Gastrocnemius medialis (tissue), 4 donors: Measurements from ENCODE around the gene GAB1. TPM values are rescaled to one million over a fixed set of nuclear protein-coding genes. Genes with fewer than 3 reads are reported as not detected.

Source experiments
- ATAC-seq, 2 donors: fragments of 150-250 bp; one replicate each; pipeline ENCODE4 v1.9.1; 2016
- DNase-seq, 2 donors: peaks; one replicate each; pipeline ENCODE4 v3.0.0-alpha.2; 2019
- H3K27ac ChIP-seq, 4 donors: fragments of 200-600 bp; sonication (generic); 1 replicate in 1 of 4; 2 replicates in 3 of 4; pipeline ENCODE4 v1.5.1; 2016 to 2018; ENCODE audit warnings: mild to moderate bottlenecking in 2 of 4, moderate library complexity in 1 of 4
- H3K27me3 ChIP-seq, 3 donors: fragments of 200-600 bp; sonication (generic) in 2 of 3; 1 replicate in 1 of 3; 2 replicates in 2 of 3; pipeline versions ENCODE4 v1.5.1 to v1.6.0; 2016 to 2019; ENCODE audit warnings: mild to moderate bottlenecking in 1 of 3, moderate library complexity in 1 of 3
- H3K36me3 ChIP-seq, 2 donors: fragments of 200-600 bp; sonication (generic) in 1 of 2; one replicate each; pipeline ENCODE4 v1.5.1; 2017 to 2018
- H3K4me1 ChIP-seq, 2 donors: fragments of 200-600 bp; sonication (generic) in 1 of 2; one replicate each; pipeline ENCODE4 v1.5.1; 2016 to 2017; ENCODE audit warnings: mild to moderate bottlenecking in 2 of 2
- H3K4me3 ChIP-seq, 4 donors: fragments of 200-600 bp; sonication (generic) in 3 of 4; 1 replicate in 1 of 4; 2 replicates in 3 of 4; pipeline ENCODE4 v1.5.1; 2016 to 2019; ENCODE audit warnings: mild to moderate bottlenecking in 2 of 4
- H3K9me3 ChIP-seq, 3 donors: fragments of 200-600 bp; sonication (generic) in 2 of 3; 1 replicate in 1 of 3; 2 replicates in 2 of 3; pipeline ENCODE4 v1.5.1; 2016 to 2019
- POLR2A ChIP-seq, 2 donors: fragments of 450-650 bp; IDR thresholded peaks; one replicate each; pipeline ENCODE4 v1.6.1; 2017; ENCODE audit warnings: antibody characterized with exemption in 2 of 2, mild to moderate bottlenecking in 2 of 2, moderate library complexity in 2 of 2
- in situ Hi-C, 4 donors: fragments of 200-750 bp; cut with MboI; loops; one replicate each; pipeline versions ENCODE4 v1.15.0 to v1.8.0; 2017; ENCODE audit warnings: low sequenced_read_pairs in 4 of 4
- intact Hi-C: fragments of 100-400 bp; cut with DNase I; formaldehyde crosslinking; loops from one replicate; pipeline ENCODE4 v1.15.1; 2023; ENCODE audit warnings: low total_unique reads
- total RNA-seq, 4 donors: library from RNA; depleted of rRNA; stranded (reverse); fragments of >200 nt; gene quantifications; one replicate each; pipeline versions ENCODE4 v1.1.0 to v1.2.3, GENCODE V29; 2016
- TF ChIP-seq, protein P1 (sequence below), 5 experiments: fragments of 450-650 bp in 3 of 5; fragments of 200-600 bp in 2 of 5; sonication (generic) in 2 of 5; IDR thresholded peaks in 4 of 5; conservative IDR thresholded peaks in 1 of 5; 1 replicate in 4 of 5; 2 replicates in 1 of 5; pipeline ENCODE4 v1.5.1; 2016 to 2019; ENCODE audit warnings: antibody characterized with exemption in 5 of 5, mild to moderate bottlenecking in 3 of 5, moderate library complexity in 3 of 5

Gene GAB1
- total RNA-seq, 4 donors from 2014 or later: 11.4 to 27.9 (median 26.6) TPM

GRCh38 chr4:143435955-143436354, 99.3 kb downstream of the GAB1 start:
- Histone ChIP-seq H3K4me1 (peaks cover 0 to 7% of the 10 kb centered on the region in 2 donors), H3K36me3 (peaks cover 0 to 31% of the 10 kb centered on the region in 2 donors), H3K9me3 (no peaks in the 10 kb centered on the region), H3K4me3 (no peak overlapping the region), H3K27ac (no peak overlapping the region), H3K27me3 (no peaks in the 10 kb centered on the region)
- intact Hi-C loops (no loop called here), in situ Hi-C loops (no loop called here)
- DNase-seq (no peak), ATAC-seq (no peak)
- no peak for TF ChIP-seq POLR2A (IDR thresholded peaks at IDR 0.05)
- TF ChIP-seq, protein P1, sequence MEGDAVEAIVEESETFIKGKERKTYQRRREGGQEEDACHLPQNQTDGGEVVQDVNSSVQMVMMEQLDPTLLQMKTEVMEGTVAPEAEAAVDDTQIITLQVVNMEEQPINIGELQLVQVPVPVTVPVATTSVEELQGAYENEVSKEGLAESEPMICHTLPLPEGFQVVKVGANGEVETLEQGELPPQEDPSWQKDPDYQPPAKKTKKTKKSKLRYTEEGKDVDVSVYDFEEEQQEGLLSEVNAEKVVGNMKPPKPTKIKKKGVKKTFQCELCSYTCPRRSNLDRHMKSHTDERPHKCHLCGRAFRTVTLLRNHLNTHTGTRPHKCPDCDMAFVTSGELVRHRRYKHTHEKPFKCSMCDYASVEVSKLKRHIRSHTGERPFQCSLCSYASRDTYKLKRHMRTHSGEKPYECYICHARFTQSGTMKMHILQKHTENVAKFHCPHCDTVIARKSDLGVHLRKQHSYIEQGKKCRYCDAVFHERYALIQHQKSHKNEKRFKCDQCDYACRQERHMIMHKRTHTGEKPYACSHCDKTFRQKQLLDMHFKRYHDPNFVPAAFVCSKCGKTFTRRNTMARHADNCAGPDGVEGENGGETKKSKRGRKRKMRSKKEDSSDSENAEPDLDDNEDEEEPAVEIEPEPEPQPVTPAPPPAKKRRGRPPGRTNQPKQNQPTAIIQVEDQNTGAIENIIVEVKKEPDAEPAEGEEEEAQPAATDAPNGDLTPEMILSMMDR (IDR thresholded peaks at IDR 0.05 in 4 of 5, conservative IDR thresholded peaks at IDR 0.05 in 1 of 5): no peak

DNA sequence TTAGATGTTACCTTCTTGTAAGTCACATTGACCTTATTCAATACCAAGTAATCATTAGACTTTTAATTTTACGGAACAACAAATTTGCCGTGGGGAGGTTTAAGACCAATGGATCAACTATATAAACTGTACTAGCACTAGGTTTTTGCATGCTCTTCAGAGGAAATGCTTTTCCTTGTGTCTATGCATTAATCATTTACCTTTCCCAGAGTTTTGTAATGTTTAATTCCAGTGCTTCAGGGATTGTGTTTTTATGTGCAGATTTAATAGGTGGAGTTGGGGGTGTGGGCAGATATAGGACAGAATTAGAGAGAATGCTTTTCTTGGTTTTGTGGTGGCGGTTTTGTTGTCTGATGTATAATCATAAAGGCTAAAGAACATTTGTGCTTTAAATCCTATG, 100.8 kb downstream of the GAB1 start:
- Histone ChIP-seq H3K27ac (no peak overlapping the region), H3K36me3 (peaks cover 0 to 31% of the 10 kb centered on the region in 2 donors), H3K4me3 (no peak overlapping the region), H3K4me1 (peaks cover 0 to 16% of the 10 kb centered on the region in 2 donors), H3K9me3 (no peaks in the 10 kb centered on the region), H3K27me3 (no peaks in the 10 kb centered on the region)
- ATAC-seq (no peak), DNase-seq (no peak)
- in situ Hi-C loops: no loop called here
- no peak for TF ChIP-seq POLR2A (IDR thresholded peaks at IDR 0.05)
- TF ChIP-seq, protein P1 (IDR thresholded peaks at IDR 0.05 in 4 of 5, conservative IDR thresholded peaks at IDR 0.05 in 1 of 5): no peak
- intact Hi-C loops: no loop called here

DNA sequence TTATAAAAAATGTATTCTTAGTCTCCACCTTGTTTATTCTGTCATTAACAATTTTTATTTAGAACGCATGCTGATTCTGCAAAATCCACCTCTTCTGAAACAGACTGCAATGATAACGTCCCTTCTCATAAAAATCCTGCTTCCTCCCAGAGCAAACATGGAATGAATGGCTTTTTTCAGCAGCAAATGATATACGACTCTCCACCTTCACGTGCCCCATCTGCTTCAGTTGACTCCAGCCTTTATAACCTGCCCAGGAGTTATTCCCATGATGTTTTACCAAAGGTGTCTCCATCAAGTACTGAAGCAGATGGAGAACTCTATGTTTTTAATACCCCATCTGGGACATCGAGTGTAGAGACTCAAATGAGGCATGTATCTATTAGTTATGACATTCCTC, 101.3 kb downstream of the GAB1 start:
- Histone ChIP-seq H3K27me3 (no peaks in the 10 kb centered on the region), H3K27ac (no peak overlapping the region), H3K9me3 (no peaks in the 10 kb centered on the region), H3K4me1 (peaks cover 0 to 16% of the 10 kb centered on the region in 2 donors), H3K4me3 (no peak overlapping the region), H3K36me3 (peaks cover 0 to 31% of the 10 kb centered on the region in 2 donors)
- intact Hi-C loops: no loop called here
- no peak for ATAC-seq
- TF ChIP-seq, protein P1 (IDR thresholded peaks at IDR 0.05 in 4 of 5, conservative IDR thresholded peaks at IDR 0.05 in 1 of 5): no peak
- TF ChIP-seq POLR2A (IDR thresholded peaks at IDR 0.05): no peak
- in situ Hi-C loops: no loop called here
- no peak for DNase-seq

DNA sequence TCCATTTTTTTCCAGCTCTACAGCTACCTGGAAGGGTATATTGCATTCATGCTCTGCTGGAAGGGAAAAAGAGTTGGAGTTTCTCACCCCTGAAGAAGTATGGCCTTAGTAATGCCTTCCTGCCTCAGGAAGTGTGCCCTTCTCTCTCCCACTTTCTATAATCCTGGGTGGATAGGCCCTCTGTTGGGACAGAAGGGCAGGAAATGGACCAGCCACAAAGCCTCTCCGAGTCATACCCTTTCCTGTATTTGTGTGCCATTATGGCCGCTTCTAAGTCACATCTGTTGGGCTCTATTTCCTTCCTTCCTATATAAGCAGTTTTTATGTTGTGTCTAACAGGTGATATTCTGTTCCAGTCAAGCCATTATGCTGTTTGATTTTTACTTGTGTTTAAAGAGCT, 102.0 kb downstream of the GAB1 start:
- no peak for TF ChIP-seq POLR2A (IDR thresholded peaks at IDR 0.05)
- TF ChIP-seq, protein P1 (IDR thresholded peaks at IDR 0.05 in 4 of 5, conservative IDR thresholded peaks at IDR 0.05 in 1 of 5): no peak
- no peak overlapping the region for H3K4me3 ChIP-seq
- peaks cover 0 to 28% of the 10 kb centered on the region in 2 donors for H3K36me3 ChIP-seq
- in situ Hi-C loops (no loop called here), intact Hi-C loops (no loop called here)
- no peak overlapping the region for H3K27ac ChIP-seq
- peaks cover 4 to 20% of the 10 kb centered on the region in 2 donors for H3K4me1 ChIP-seq
- no peaks in the 10 kb centered on the region for H3K27me3 ChIP-seq
- DNase-seq: no peak
- H3K9me3 ChIP-seq: no peaks in the 10 kb centered on the region
- no peak for ATAC-seq

DNA sequence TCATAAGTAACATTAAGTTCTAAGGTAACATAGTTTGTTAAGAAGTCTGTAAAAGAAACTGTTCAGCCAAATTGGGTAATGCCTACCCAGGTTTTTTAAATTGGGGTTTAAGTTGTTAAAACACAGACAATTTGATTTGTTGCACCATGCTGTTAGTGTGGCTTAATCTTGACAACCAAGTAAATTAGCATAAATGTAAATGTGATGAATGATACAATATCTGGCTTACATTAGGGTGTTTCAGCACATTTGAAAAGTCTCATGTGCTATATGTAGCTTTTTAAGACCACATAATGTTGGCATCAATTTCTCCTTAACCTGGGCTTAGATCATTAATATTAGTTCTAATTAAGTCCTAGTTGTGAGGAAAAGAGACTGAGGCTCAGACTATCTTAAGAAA, 104.4 kb downstream of the GAB1 start:
- no peak for TF ChIP-seq POLR2A (IDR thresholded peaks at IDR 0.05)
- TF ChIP-seq, protein P1 (IDR thresholded peaks at IDR 0.05 in 4 of 5, conservative IDR thresholded peaks at IDR 0.05 in 1 of 5): no peak
- H3K27me3 ChIP-seq: no peaks in the 10 kb centered on the region
- DNase-seq (no peak), ATAC-seq (no peak)
- intact Hi-C loops (no loop called here), in situ Hi-C loops (no loop called here)
- peaks cover 14 to 25% of the 10 kb centered on the region in 2 donors for H3K4me1 ChIP-seq
- H3K27ac ChIP-seq: no peak overlapping the region
- H3K4me3 ChIP-seq: no peak overlapping the region
- H3K36me3 ChIP-seq: peaks cover 0 to 27% of the 10 kb centered on the region in 2 donors
- no peaks in the 10 kb centered on the region for H3K9me3 ChIP-seq
